Esophagus (tissue), 2 donors: Measurements from ENCODE around the gene F11R. TPM values are rescaled to one million over a fixed set of nuclear protein-coding genes. Genes with fewer than 3 reads are reported as not detected.

Experiments
- H3K27ac ChIP-seq, 2 donors: one replicate each; pipeline ENCODE4 v1.5.1; 2013; ENCODE audit warnings: low read depth in 2 of 2, mild to moderate bottlenecking in 2 of 2, inconsistent platforms in 1 of 2, low read length in 1 of 2, moderate library complexity in 1 of 2
- H3K27me3 ChIP-seq, 2 donors: one replicate each; pipeline ENCODE4 v1.6.1; 2013; ENCODE audit warnings: low read length in 2 of 2, control low read depth in 1 of 2, mild to moderate bottlenecking in 1 of 2; ENCODE audit not compliant: insufficient read depth in 2 of 2, control insufficient read depth in 1 of 2
- H3K36me3 ChIP-seq, 2 donors: one replicate each; pipeline ENCODE4 v1.6.1; 2013; ENCODE audit warnings: low read length in 1 of 2; ENCODE audit not compliant: control insufficient read depth in 2 of 2, insufficient read depth in 2 of 2
- H3K4me1 ChIP-seq, 2 donors: one replicate each; pipeline ENCODE4 v1.6.1; 2013; ENCODE audit warnings: low read length in 1 of 2; ENCODE audit not compliant: control insufficient read depth in 2 of 2, insufficient read depth in 2 of 2
- H3K4me3 ChIP-seq, 2 donors: one replicate each; pipeline ENCODE4 v1.5.1; 2013; ENCODE audit warnings: low read length in 2 of 2, mild to moderate bottlenecking in 2 of 2, low read depth in 1 of 2, moderate library complexity in 1 of 2
- H3K9me3 ChIP-seq, 2 donors: one replicate each; pipeline ENCODE4 v1.6.1; 2013; ENCODE audit warnings: mild to moderate bottlenecking in 2 of 2, low read depth in 1 of 2, low read length in 1 of 2, moderate library complexity in 1 of 2; ENCODE audit not compliant: control insufficient read depth in 2 of 2, insufficient read depth in 1 of 2
- WGBS, 2 donors: extraction: QIAGEN DNeasy Blood & Tissue Kit; methylation state at CpG; one replicate each; pipeline ENCODE4 v1.1.7; 2013; 5-methylcytosine and 5-hydroxymethylcytosine counted together
- polyA plus RNA-seq, 2 donors: library from polyadenylated mRNA; stranded (reverse); fragments of 200-250 nt; gene quantifications; one replicate each; pipeline ENCODE4 v1.2.3, GENCODE V29; 2013
- donor health status: healthy with polysubstance abuse.
- donor health status: Bipolar disorder and iron deficiency.

The F11R gene
- polyA plus RNA-seq, 2 donors: 56.5 to 76.4 TPM

- Histone ChIP-seq H3K36me3 (peaks cover 9 to 34% of the 10 kb centered on the region in 2 donors), H3K27me3 (no peaks in the 10 kb centered on the region), H3K27ac (peak overlapping the region; percentile 93 to 96), H3K4me3 (peak overlapping the region; percentile 72 to 97), H3K4me1 (peaks cover 0 to 4% of the 10 kb centered on the region in 2 donors), H3K9me3 (no peaks in the 10 kb centered on the region)
- 0% methylated on average over 45 to 48 of the region's 48 CpGs for WGBS, 2 donors
Measured at GRCh38 chr1:161044908-161045735, 24.2 kb upstream of the F11R start.

GRCh38 chr1:161044535-161044907, 23.6 kb upstream of the F11R start:
- Histone ChIP-seq H3K27ac (peak overlapping the region; percentile 75 to 93), H3K4me1 (peaks cover 0 to 4% of the 10 kb centered on the region in 2 donors), H3K36me3 (peaks cover 11 to 40% of the 10 kb centered on the region in 2 donors), H3K9me3 (no peaks in the 10 kb centered on the region), H3K4me3 (peak overlapping the region; percentile 72 to 97), H3K27me3 (no peaks in the 10 kb centered on the region)

- H3K9me3 ChIP-seq: no peaks in the 10 kb centered on the region
- 74% methylated on average over 5 of the region's 5 CpGs for WGBS, 2 donors
- no peak overlapping the region for H3K4me3 ChIP-seq
- peak overlapping the region in 1 of 2 donors; percentile 17 for H3K27ac ChIP-seq
- H3K27me3 ChIP-seq: no peaks in the 10 kb centered on the region
- H3K36me3 ChIP-seq: peaks cover 15 to 29% of the 10 kb centered on the region in 2 donors
- H3K4me1 ChIP-seq: peaks cover 0 to 5% of the 10 kb centered on the region in 2 donors
Measured at GRCh38 chr1:161039546-161039945, 18.6 kb upstream of the F11R start.

GRCh38 chr1:161039154-161039545, 18.2 kb upstream of the F11R start:
- Histone ChIP-seq H3K9me3 (no peaks in the 10 kb centered on the region), H3K36me3 (peaks cover 15 to 29% of the 10 kb centered on the region in 2 donors), H3K27me3 (no peaks in the 10 kb centered on the region), H3K4me1 (peaks cover 0 to 5% of the 10 kb centered on the region in 2 donors), H3K4me3 (peak overlapping the region; percentile 68 to 88), H3K27ac (peak overlapping the region; percentile 89 to 90)
- WGBS, 2 donors: 8 to 13% methylated on average over 3 of the region's 3 CpGs

GRCh38 chr1:161038523-161039153, 17.7 kb upstream of the F11R start, which contains the start of gene TSTD1:
TSS of gene TSTD1 (minus strand) at chr1:161038964. CDS start at chr1:161038889, 75 bp downstream.
- Histone ChIP-seq H3K27ac (peak within 1 kb of the TSS; percentile 89 to 90), H3K4me3 (peak within 1 kb of the TSS; percentile 68 to 88), H3K4me1 (peaks cover 0 to 5% of the 10 kb centered on the region in 2 donors), H3K36me3 (peaks cover 15 to 29% of the 10 kb centered on the region in 2 donors), H3K27me3 (no peaks in the 10 kb centered on the region), H3K9me3 (no peaks in the 10 kb centered on the region)
- WGBS, 2 donors: 18 to 20% methylated on average over 49 to 54 of the region's 54 CpGs

GRCh38 chr1:161037661-161038522, 16.9 kb upstream of the F11R start:
- H3K27me3 ChIP-seq: no peaks in the 10 kb centered on the region
- H3K36me3 ChIP-seq: peaks cover 15 to 29% of the 10 kb centered on the region in 2 donors
- peak overlapping the region; percentile 89 to 90 for H3K27ac ChIP-seq
- no peaks in the 10 kb centered on the region for H3K9me3 ChIP-seq
- 36 to 40% methylated on average over 21 of the region's 21 CpGs for WGBS, 2 donors
- peaks cover 0 to 5% of the 10 kb centered on the region in 2 donors for H3K4me1 ChIP-seq
- peak overlapping the region; percentile 68 to 88 for H3K4me3 ChIP-seq

- Histone ChIP-seq H3K27ac (no peak overlapping the region), H3K4me3 (no peak overlapping the region), H3K27me3 (no peaks in the 10 kb centered on the region), H3K36me3 (no peaks in the 10 kb centered on the region), H3K9me3 (no peaks in the 10 kb centered on the region), H3K4me1 (peaks cover 0 to 5% of the 10 kb centered on the region in 2 donors)
- 83 to 86% methylated on average over 3 of the region's 3 CpGs for WGBS, 2 donors
Measured at GRCh38 chr1:161033751-161034150, 12.8 kb upstream of the F11R start.

GRCh38 chr1:161032409-161032808, 11.5 kb upstream of the F11R start:
- Histone ChIP-seq H3K36me3 (no peaks in the 10 kb centered on the region), H3K27ac (no peak overlapping the region), H3K27me3 (no peaks in the 10 kb centered on the region), H3K4me3 (no peak overlapping the region), H3K4me1 (no peaks in the 10 kb centered on the region), H3K9me3 (no peaks in the 10 kb centered on the region)
- WGBS, 2 donors: 70 to 75% methylated on average over 1 of the region's 1 CpG

- Histone ChIP-seq H3K4me1 (no peaks in the 10 kb centered on the region), H3K27ac (no peak overlapping the region), H3K4me3 (no peak overlapping the region), H3K27me3 (no peaks in the 10 kb centered on the region), H3K36me3 (no peaks in the 10 kb centered on the region), H3K9me3 (no peaks in the 10 kb centered on the region)
- WGBS, 2 donors: 64 to 66% methylated on average over 2 of the region's 2 CpGs
Measured at GRCh38 chr1:161031874-161032273, 10.9 kb upstream of the F11R start.
